ENCODE results near the gene POU4F1. TPM values are rescaled to one million over a fixed set of nuclear protein-coding genes. Genes with fewer than 3 reads are reported as not detected.

POU4F1 gene
- total and polyA plus RNA-seq, 2 of the 13 experiments (the other 11 are each of a cell fraction or from before 2014, with no cell fraction given), result 1.0 to 1.1 TPM

DNA sequence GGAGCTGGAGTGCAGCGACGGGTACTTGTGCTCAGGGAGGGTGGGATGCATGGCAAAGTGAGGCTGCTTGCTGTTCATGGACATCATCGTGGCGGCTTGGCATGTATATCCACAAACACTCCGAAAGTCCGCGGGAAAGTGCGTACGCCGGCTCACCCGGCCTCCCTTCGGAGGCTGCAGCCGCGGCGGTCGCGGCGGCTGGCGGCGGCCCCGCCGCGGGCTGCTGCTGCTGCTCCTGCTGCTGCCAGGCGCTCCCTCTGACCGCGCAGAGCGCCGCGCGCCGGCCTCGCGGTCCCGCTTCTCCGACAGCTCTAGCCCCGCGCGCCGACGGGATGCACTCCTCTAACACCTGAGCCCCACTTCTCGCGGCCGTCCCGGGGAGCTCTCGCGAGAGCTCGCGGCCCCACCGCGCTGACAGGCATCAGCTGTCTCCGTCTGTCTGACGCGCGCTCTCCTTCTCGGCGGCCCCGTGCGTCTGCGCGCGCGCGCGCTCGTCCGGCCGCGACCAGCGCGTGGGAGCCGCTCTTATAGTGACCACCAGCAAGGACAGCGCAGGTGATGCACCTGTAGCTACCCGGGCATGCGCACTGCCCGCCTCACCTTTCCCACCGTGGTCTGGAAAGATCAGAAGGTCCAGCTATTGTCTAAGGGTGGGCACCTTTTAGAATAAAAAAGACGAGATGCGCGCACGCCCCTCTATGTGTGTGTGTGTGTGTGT is at the start of gene POU4F1 (continued):
- TF ChIP-seq ZMYM2 (CRISPR knock-in tag; IDR thresholded peaks at IDR 0.05) (no peak), PRPF4 (IDR thresholded peaks at IDR 0.05; ENCODE audit: low read depth, low read length, poor library complexity, severe bottlenecking) (no peak), SIX4 (CRISPR knock-in tag; IDR thresholded peaks at IDR 0.05) (no peak), SOX6 (IDR thresholded peaks at IDR 0.05) (no peak), SOX6 (CRISPR knock-in tag; IDR thresholded peaks at IDR 0.05) (0 out of 2 replicates have a peak, but pooled peaks have one; percentile 25), TRIM24 (CRISPR knock-in tag; IDR thresholded peaks at IDR 0.05) (no peak), SCMH1 (CRISPR knock-in tag; IDR thresholded peaks at IDR 0.05; ENCODE audit: borderline replicate concordance) (no peak), ETV6 (CRISPR knock-in tag; conservative IDR thresholded peaks at IDR 0.05) (no peak), KDM2A (CRISPR knock-in tag; IDR thresholded peaks at IDR 0.05; ENCODE audit: borderline replicate concordance, low read depth) (peak; percentile 81), MXI1 (IDR thresholded peaks at IDR 0.05; ENCODE audit: borderline replicate concordance, low read depth, low read length) (peak; percentile 50; the same call in 1 of the 3 replicates), ZNF143 (CRISPR knock-in tag; IDR thresholded peaks at IDR 0.05) (peak; percentile 37; the same call in 1 of the 2 replicates)
- TF ChIP-seq, protein P1, sequence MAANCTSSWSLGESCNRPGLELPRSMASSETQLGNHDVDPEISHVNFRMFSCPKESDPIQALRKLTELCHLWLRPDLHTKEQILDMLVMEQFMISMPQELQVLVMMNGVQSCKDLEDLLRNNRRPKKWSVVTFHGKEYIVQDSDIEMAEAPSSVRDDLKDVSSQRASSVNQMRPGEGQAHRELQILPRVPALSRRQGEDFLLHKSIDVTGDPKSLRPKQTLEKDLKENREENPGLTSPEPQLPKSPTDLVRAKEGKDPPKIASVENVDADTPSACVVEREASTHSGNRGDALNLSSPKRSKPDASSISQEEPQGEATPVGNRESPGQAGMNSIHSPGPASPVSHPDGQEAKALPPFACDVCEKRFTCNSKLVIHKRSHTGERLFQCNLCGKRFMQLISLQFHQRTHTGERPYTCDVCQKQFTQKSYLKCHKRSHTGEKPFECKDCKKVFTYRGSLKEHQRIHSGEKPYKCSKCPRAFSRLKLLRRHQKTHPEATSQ (CRISPR knock-in tag; IDR thresholded peaks at IDR 0.05; ENCODE audit: borderline replicate concordance), result no peak
- TF ChIP-seq, protein P2, sequence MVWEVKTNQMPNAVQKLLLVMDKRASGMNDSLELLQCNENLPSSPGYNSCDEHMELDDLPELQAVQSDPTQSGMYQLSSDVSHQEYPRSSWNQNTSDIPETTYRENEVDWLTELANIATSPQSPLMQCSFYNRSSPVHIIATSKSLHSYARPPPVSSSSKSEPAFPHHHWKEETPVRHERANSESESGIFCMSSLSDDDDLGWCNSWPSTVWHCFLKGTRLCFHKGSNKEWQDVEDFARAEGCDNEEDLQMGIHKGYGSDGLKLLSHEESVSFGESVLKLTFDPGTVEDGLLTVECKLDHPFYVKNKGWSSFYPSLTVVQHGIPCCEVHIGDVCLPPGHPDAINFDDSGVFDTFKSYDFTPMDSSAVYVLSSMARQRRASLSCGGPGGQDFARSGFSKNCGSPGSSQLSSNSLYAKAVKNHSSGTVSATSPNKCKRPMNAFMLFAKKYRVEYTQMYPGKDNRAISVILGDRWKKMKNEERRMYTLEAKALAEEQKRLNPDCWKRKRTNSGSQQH (CRISPR knock-in tag; IDR thresholded peaks at IDR 0.05; ENCODE audit: low read depth), result no peak
- TF ChIP-seq, protein P3, sequence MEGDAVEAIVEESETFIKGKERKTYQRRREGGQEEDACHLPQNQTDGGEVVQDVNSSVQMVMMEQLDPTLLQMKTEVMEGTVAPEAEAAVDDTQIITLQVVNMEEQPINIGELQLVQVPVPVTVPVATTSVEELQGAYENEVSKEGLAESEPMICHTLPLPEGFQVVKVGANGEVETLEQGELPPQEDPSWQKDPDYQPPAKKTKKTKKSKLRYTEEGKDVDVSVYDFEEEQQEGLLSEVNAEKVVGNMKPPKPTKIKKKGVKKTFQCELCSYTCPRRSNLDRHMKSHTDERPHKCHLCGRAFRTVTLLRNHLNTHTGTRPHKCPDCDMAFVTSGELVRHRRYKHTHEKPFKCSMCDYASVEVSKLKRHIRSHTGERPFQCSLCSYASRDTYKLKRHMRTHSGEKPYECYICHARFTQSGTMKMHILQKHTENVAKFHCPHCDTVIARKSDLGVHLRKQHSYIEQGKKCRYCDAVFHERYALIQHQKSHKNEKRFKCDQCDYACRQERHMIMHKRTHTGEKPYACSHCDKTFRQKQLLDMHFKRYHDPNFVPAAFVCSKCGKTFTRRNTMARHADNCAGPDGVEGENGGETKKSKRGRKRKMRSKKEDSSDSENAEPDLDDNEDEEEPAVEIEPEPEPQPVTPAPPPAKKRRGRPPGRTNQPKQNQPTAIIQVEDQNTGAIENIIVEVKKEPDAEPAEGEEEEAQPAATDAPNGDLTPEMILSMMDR (CRISPR knock-in tag; IDR thresholded peaks at IDR 0.05), result no peak; the same call in 1 of the 2 replicates
- TF ChIP-seq, protein P4, sequence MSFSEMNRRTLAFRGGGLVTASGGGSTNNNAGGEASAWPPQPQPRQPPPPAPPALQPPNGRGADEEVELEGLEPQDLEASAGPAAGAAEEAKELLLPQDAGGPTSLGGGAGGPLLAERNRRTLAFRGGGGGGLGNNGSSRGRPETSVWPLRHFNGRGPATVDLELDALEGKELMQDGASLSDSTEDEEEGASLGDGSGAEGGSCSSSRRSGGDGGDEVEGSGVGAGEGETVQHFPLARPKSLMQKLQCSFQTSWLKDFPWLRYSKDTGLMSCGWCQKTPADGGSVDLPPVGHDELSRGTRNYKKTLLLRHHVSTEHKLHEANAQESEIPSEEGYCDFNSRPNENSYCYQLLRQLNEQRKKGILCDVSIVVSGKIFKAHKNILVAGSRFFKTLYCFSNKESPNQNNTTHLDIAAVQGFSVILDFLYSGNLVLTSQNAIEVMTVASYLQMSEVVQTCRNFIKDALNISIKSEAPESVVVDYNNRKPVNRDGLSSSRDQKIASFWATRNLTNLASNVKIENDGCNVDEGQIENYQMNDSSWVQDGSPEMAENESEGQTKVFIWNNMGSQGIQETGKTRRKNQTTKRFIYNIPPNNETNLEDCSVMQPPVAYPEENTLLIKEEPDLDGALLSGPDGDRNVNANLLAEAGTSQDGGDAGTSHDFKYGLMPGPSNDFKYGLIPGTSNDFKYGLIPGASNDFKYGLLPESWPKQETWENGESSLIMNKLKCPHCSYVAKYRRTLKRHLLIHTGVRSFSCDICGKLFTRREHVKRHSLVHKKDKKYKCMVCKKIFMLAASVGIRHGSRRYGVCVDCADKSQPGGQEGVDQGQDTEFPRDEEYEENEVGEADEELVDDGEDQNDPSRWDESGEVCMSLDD (CRISPR knock-in tag; IDR thresholded peaks at IDR 0.05; ENCODE audit: borderline replicate concordance), result no peak
